Kasumi-1 (cell line): Measurements from ENCODE around the gene MAP3K15.

ENCODE experiments used
- DNase-seq, 2 experiments: peaks; one replicate each; lab custom pipeline; 2025; lab: John Stamatoyannopoulos, UW

MAP3K15 gene

GRCh38 chrX:19410259-19410658 lies 105.0 kb downstream of the MAP3K15 start:
- DNase-seq: no peak

GRCh38 chrX:19403696-19404095 lies 111.6 kb downstream of the MAP3K15 start:
- DNase-seq: peak; percentile 5 to 14

- DNase-seq: no peak
Observed at GRCh38 chrX:19392703-19393102, 122.6 kb downstream of the MAP3K15 start.

GRCh38 chrX:19392078-19392477 lies 123.2 kb downstream of the MAP3K15 start:
- no peak for DNase-seq

- peak in 1 of 2 experiments; percentile 19 for DNase-seq
Observed at GRCh38 chrX:19389227-19389845, 126.0 kb downstream of the MAP3K15 start.

GRCh38 chrX:19388741-19389140 lies 126.6 kb downstream of the MAP3K15 start:
- no peak for DNase-seq

GRCh38 chrX:19388064-19388679 lies 127.1 kb downstream of the MAP3K15 start:
- DNase-seq: no peak

GRCh38 chrX:19386679-19387078 lies 128.6 kb downstream of the MAP3K15 start:
- DNase-seq: no peak

- peak; percentile 32 to 37 for DNase-seq
Observed at GRCh38 chrX:19382555-19383145, 132.7 kb downstream of the MAP3K15 start.

- DNase-seq: no peak
Observed at GRCh38 chrX:19381326-19381725, 134.0 kb downstream of the MAP3K15 start.

- no peak for DNase-seq
Observed at GRCh38 chrX:19377799-19378198, 137.5 kb downstream of the MAP3K15 start.

GRCh38 chrX:19375546-19375945 lies 139.8 kb downstream of the MAP3K15 start:
- no peak for DNase-seq

- no peak for DNase-seq
Observed at GRCh38 chrX:19373351-19373891, 141.9 kb downstream of the MAP3K15 start.

GRCh38 chrX:19372547-19373331 lies 142.6 kb downstream of the MAP3K15 start:
- peak; percentile 1 to 30 for DNase-seq

GRCh38 chrX:19372170-19372546 lies 143.2 kb downstream of the MAP3K15 start:
- peak; percentile 48 to 49 for DNase-seq

GRCh38 chrX:19370061-19370460 lies 145.2 kb downstream of the MAP3K15 start:
- no peak for DNase-seq

GRCh38 chrX:19368576-19368975 lies 146.7 kb downstream of the MAP3K15 start:
- DNase-seq: no peak

- no peak for DNase-seq
Observed at GRCh38 chrX:19361701-19362100, 153.6 kb downstream of the MAP3K15 start.

GRCh38 chrX:19360903-19361302 lies 154.4 kb downstream of the MAP3K15 start:
- no peak for DNase-seq

- DNase-seq: no peak
Observed at GRCh38 chrX:19358521-19358920, 156.8 kb downstream of the MAP3K15 start.

- no peak for DNase-seq
Observed at GRCh38 chrX:19354625-19355024, 160.7 kb downstream of the MAP3K15 start.

GRCh38 chrX:19350941-19351384 lies 164.3 kb downstream of the MAP3K15 start:
- DNase-seq: peak; percentile 70 to 74
